ENCODE measurements around the gene SCGB1A1.

Gene SCGB1A1

GRCh38 chr11:62398011-62398994, 20.5 kb upstream of the SCGB1A1 start:
- peak; percentile 39 for DNase-seq

GRCh38 chr11:62399172-62399877, 19.5 kb upstream of the SCGB1A1 start:
- DNase-seq: no peak

GRCh38 chr11:62399878-62400266, 19.0 kb upstream of the SCGB1A1 start:
- DNase-seq: no peak

GRCh38 chr11:62400281-62400680, 18.6 kb upstream of the SCGB1A1 start:
- no peak for DNase-seq

- peak; percentile 68 for DNase-seq
These were observed 18.1 kb upstream of the SCGB1A1 start for GRCh38 chr11:62400760-62401159.

GRCh38 chr11:62401356-62401755, 17.5 kb upstream of the SCGB1A1 start:
- no peak for DNase-seq

- DNase-seq: no peak
These were observed 17.0 kb upstream of the SCGB1A1 start for GRCh38 chr11:62401811-62402210.

- no peak for DNase-seq
These were observed 16.4 kb upstream of the SCGB1A1 start for GRCh38 chr11:62402226-62402959.

- no peak for DNase-seq
These were observed 15.7 kb upstream of the SCGB1A1 start for GRCh38 chr11:62402960-62403730.

GRCh38 chr11:62404435-62404834, 14.4 kb upstream of the SCGB1A1 start:
- DNase-seq: no peak

GRCh38 chr11:62404901-62405300, 13.9 kb upstream of the SCGB1A1 start:
- no peak for DNase-seq

GRCh38 chr11:62406034-62406433, 12.8 kb upstream of the SCGB1A1 start:
- DNase-seq: no peak

GRCh38 chr11:62409831-62410230, 9.0 kb upstream of the SCGB1A1 start:
- DNase-seq: no peak

- DNase-seq: no peak
These were observed 7.9 kb upstream of the SCGB1A1 start for GRCh38 chr11:62410972-62411371.

GRCh38 chr11:62411524-62411923, 7.3 kb upstream of the SCGB1A1 start:
- no peak for DNase-seq

- DNase-seq: no peak
These were observed 5.7 kb upstream of the SCGB1A1 start for GRCh38 chr11:62413060-62413696.

GRCh38 chr11:62416596-62416995, 2.2 kb upstream of the SCGB1A1 start:
- no peak for DNase-seq

- no peak for DNase-seq
These were observed 697 bp upstream of the SCGB1A1 start for GRCh38 chr11:62418136-62418535.

GRCh38 chr11:62419314-62419929, 589 bp downstream of the SCGB1A1 start:
- DNase-seq: no peak

- no peak for DNase-seq
These were observed 1.1 kb downstream of the SCGB1A1 start for GRCh38 chr11:62419943-62420342.

- no peak for DNase-seq
These were observed 2.0 kb downstream of the SCGB1A1 start for GRCh38 chr11:62420882-62421281.

- no peak for DNase-seq
These were observed 3.2 kb downstream of the SCGB1A1 start for GRCh38 chr11:62421996-62422395.
